Astrocyte of the cerebellum (primary cell): Measurements from ENCODE around the gene DFFB.

ENCODE experiments used
- DNase-seq: peaks from one replicate; pipeline ENCODE4 v3.0.0-alpha.2; 2011; ENCODE audit warnings: low read depth
- H3K4me3 ChIP-seq: 2 replicates; pipeline ENCODE4 v1.5.1; 2011; ENCODE audit warnings: mild to moderate bottlenecking, low read depth, low read length, moderate library complexity
- in situ Hi-C: cut with HindIII; loops from 2 replicates; pipeline ENCODE4 v1.10.0; 2017; ENCODE audit warnings: low sequenced_read_pairs
- TF ChIP-seq, protein P1 (sequence below): IDR thresholded peaks from 2 replicates; pipeline ENCODE4 v1.5.1; 2012; ENCODE audit warnings: low read length, low read depth, moderate library complexity, mild to moderate bottlenecking; ENCODE audit errors: missing control alignments

The DFFB gene

DNA sequence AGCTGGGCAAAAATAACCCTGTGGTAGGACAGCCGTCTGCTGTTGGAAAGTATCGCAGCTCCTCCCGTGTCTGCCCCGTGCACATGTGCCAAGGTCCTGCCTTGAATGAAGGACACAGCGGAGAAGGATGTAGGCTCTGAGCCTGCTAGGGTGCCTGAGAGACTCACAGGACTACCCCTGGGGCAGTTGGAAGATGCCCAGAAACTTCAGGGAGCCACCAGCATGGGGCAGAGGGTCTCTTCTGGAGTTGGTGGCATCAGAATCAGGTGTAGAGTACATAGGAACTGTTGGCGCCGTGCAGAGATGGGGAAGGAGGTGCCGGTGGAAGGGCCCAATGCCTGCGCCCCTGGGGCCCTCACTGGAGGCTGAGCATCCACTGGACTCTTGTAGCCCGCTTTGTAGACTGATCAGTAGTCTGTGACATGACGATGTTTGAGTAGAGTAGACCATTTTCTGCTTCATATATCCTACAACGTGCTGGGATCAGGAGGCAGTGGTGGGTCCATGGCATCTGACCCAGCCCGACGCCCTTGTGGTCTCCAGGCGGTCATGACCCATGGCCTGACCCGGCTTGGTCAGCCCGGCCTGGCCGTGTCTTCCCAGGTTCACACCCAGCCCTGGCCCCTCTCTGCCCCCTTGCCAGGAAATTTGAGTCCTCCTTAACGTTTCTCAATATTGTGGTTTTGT lies 48.1 kb downstream of the DFFB start:
- no peak for DNase-seq
- in situ Hi-C loops = no loop called here
- TF ChIP-seq, protein P1, sequence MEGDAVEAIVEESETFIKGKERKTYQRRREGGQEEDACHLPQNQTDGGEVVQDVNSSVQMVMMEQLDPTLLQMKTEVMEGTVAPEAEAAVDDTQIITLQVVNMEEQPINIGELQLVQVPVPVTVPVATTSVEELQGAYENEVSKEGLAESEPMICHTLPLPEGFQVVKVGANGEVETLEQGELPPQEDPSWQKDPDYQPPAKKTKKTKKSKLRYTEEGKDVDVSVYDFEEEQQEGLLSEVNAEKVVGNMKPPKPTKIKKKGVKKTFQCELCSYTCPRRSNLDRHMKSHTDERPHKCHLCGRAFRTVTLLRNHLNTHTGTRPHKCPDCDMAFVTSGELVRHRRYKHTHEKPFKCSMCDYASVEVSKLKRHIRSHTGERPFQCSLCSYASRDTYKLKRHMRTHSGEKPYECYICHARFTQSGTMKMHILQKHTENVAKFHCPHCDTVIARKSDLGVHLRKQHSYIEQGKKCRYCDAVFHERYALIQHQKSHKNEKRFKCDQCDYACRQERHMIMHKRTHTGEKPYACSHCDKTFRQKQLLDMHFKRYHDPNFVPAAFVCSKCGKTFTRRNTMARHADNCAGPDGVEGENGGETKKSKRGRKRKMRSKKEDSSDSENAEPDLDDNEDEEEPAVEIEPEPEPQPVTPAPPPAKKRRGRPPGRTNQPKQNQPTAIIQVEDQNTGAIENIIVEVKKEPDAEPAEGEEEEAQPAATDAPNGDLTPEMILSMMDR = no peak
- no peak overlapping the region for H3K4me3 ChIP-seq

DNA sequence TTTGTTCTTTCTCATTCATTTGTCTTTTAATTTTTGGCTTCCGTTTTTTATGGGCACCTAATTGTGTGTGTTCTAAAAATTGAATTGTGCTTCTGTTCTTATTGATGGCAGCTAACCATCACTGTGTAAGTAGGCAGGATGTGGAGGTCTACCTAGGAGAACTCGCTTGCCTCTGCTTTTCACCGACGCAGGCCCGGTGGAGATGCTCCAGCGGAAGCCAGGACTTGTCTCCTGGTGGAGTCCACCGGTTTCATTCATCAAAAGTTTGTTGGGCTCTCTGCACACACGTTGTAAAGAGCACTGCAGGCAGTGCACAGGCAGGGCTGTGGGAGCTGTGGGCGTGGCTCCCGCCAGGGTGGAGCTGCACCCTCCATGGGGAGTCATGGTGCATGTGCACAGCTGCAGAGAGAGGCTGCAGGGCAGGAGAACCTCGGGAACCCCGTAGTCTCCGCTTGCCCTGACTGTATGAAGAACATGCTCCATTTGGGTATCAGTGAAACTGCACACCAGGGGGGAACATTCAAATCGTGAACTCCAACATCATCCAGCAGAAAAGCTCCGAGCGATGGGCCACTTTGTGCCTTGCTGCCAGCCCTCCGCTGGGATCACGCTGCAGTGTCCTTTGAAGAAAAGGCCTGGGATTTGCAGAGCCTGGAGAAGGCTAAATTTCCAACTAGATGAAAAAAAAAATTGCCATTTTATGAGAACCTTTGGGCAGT lies 48.8 kb downstream of the DFFB start:
- TF ChIP-seq, protein P1 = no peak
- DNase-seq = no peak
- no peak overlapping the region for H3K4me3 ChIP-seq
- in situ Hi-C loops = no loop called here

DNA sequence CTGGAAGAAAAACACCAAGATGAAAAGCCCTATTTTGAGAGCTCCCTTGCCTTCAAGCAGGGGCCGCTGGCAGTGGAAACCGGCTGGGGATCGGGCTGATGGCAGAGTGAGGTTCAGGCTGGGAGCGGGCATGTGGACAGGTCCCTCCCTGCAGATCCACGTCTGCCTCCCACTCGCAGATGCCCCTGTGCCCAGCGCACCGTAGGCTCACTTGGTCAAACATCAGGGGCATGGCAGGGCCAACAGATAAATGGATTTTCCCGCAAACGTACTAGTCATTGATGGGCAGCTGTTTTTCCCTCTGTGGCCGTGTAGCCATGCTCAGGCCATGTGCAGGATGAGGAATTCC lies 49.4 kb downstream of the DFFB start:
- no peak for DNase-seq
- in situ Hi-C loops = no loop called here
- H3K4me3 ChIP-seq = no peak overlapping the region
- TF ChIP-seq, protein P1 = no peak

DNA sequence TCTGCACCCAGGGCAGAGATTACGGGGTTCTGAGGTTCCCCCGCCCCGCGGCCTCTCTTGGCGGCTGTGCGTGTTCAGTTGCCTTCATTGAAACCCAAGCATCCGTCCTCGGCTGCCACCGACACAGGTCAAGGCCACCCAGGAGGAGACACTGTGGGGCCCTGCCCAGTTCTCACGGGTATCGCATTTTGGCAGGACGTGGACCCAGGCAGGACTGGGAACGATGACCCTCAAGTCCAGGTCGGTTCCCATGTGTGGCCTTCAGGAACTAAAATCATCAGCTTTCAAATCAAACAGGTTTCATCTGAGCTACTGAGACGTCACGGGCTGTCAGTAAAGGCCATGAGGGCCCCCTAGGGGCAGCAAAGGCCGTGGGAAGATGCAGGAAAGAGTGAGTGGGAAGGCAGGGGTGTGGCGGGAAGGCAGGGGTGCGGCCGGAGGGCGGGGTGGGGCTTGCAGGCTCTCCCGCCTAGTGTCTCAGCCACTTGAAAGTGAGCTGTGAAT lies 49.8 kb downstream of the DFFB start:
- no peak for DNase-seq
- TF ChIP-seq, protein P1 = no peak
- in situ Hi-C loops = no loop called here
- H3K4me3 ChIP-seq = no peak overlapping the region

DNA sequence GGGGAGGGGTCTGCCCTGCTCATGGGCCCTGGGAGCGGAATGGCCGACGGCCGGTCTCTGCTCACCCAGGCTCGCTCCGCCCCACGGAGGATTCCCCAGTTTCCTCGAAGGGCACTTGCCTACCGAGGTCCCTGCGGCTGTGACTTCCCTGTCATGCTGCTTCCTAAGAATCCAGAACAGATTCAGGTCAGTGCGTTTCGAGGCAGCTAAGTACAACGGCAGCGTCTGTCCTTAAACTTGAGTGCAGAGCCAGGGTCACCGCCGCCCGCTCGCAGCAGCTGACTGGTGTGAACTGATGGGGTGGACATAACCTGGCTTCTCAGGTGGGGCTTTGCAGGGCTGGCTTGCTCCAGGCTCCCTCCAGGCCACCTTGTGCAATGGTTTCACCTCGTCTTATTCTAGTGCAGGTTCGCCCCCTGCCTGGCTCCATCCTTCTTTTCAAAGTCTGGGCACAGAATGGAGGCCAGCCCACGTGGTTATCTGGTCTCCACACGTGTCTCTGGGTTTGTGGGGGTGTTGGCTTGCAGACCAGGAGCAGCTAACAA lies 50.4 kb downstream of the DFFB start:
- in situ Hi-C loops = no loop called here
- no peak for DNase-seq
- H3K4me3 ChIP-seq = no peak overlapping the region
- TF ChIP-seq, protein P1 = no peak

DNA sequence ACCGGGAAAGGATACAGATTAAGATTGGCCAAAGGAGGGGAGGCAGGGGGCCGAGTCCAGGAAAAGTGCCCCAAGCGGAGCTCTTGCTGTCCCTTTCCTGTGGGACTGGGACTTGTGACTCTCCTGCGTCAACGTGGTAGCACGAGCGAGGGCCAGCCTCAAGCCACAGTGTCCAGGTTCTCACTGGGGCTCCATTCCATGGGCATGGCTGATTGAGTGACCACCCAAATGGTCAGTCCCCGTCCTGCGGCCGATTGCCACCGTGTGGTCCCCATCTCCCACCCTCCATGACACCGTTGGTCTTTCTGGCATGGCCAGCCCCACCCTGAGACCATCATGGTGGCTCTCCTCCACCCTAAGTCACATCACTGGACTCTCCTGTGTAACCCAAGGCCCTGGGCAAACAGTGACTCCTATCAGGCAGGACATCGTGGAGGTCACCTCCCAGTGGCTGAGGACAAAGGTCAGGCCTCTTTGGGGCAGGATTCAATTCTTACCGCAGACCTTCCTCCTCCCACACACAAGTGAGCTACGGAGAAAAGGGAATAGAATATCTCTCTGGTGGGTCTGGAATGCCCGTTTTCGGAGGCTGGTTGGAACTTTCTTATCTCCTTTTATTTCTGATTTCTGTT lies 51.7 kb downstream of the DFFB start:
- in situ Hi-C loops = no loop called here
- DNase-seq = no peak
- no peak overlapping the region for H3K4me3 ChIP-seq
- TF ChIP-seq, protein P1 = no peak
